ENCODE data around the gene MYLK. TPM values are rescaled to one million over a fixed set of nuclear protein-coding genes. Genes with fewer than 3 reads are reported as not detected.

Gene MYLK
- total and polyA plus RNA-seq, 4 donors = 17.1 to 158 (median 41.9) TPM

DNA sequence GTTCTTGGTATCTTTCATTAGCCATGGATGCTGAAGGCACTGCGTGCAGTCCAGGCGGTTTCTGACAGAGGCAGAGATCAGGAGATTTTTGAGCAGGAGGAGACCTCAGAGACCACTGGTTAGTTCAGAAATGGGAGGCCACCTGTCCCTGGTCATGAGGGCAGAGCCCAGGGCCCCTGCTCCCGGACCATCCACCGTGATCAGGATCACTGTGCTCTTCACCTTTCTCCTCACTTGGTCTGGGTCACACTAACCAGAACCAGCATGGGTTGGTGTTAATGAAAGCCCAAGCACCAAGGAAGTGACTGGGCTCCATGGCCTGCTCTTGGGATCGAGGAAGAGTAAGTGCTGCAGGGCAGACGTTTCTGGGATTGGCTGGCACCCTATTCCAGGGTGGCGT lies 257.3 kb downstream of the MYLK start (continued):
- TF ChIP-seq, protein P1, sequence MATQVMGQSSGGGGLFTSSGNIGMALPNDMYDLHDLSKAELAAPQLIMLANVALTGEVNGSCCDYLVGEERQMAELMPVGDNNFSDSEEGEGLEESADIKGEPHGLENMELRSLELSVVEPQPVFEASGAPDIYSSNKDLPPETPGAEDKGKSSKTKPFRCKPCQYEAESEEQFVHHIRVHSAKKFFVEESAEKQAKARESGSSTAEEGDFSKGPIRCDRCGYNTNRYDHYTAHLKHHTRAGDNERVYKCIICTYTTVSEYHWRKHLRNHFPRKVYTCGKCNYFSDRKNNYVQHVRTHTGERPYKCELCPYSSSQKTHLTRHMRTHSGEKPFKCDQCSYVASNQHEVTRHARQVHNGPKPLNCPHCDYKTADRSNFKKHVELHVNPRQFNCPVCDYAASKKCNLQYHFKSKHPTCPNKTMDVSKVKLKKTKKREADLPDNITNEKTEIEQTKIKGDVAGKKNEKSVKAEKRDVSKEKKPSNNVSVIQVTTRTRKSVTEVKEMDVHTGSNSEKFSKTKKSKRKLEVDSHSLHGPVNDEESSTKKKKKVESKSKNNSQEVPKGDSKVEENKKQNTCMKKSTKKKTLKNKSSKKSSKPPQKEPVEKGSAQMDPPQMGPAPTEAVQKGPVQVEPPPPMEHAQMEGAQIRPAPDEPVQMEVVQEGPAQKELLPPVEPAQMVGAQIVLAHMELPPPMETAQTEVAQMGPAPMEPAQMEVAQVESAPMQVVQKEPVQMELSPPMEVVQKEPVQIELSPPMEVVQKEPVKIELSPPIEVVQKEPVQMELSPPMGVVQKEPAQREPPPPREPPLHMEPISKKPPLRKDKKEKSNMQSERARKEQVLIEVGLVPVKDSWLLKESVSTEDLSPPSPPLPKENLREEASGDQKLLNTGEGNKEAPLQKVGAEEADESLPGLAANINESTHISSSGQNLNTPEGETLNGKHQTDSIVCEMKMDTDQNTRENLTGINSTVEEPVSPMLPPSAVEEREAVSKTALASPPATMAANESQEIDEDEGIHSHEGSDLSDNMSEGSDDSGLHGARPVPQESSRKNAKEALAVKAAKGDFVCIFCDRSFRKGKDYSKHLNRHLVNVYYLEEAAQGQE (IDR thresholded peaks at IDR 0.05) = no peak
- TF ChIP-seq RXRA (IDR thresholded peaks at IDR 0.05) = no peak
- no peak for TF ChIP-seq HNF4G (IDR thresholded peaks at IDR 0.05)

- no peak overlapping the region for H3K27ac ChIP-seq (ENCODE audit: low read depth in 1 of 2, low read length in 2 of 2)
- no peak overlapping the region for H3K4me3 ChIP-seq (ENCODE audit: low read depth in 1 of 3, low read length in 3 of 3)
- peaks cover 4 to 40% (median 22%) of the 10 kb centered on the region in 4 donors for H3K36me3 ChIP-seq (ENCODE audit: control insufficient read depth in 4 of 4, insufficient read depth in 3 of 4, low read depth in 1 of 4, low read length in 3 of 4)
- no peaks in the 10 kb centered on the region for H3K9me3 ChIP-seq (ENCODE audit: control insufficient read depth in 4 of 4, low read length in 3 of 4)
- TF ChIP-seq RXRA (IDR thresholded peaks at IDR 0.05) = no peak
- H3K27me3 ChIP-seq (ENCODE audit: control insufficient read depth in 4 of 4, insufficient read depth in 4 of 4, low read length in 3 of 4) = no peaks in the 10 kb centered on the region
- H3K4me1 ChIP-seq (ENCODE audit: control insufficient read depth in 4 of 4, insufficient read depth in 4 of 4, low read length in 3 of 4) = peaks cover 0 to 12% (median 5%) of the 10 kb centered on the region in 4 donors
- WGBS = 87% methylated on average over 1 of the region's 1 CpG
- DNase-seq (ENCODE audit: low spot score) = no peak
- H3K9ac ChIP-seq (ENCODE audit: low read depth in 1 of 2, low read length in 2 of 2) = no peak overlapping the region
Measured at GRCh38 chr3:123624302-123624701, 259.8 kb downstream of the MYLK start.

DNA sequence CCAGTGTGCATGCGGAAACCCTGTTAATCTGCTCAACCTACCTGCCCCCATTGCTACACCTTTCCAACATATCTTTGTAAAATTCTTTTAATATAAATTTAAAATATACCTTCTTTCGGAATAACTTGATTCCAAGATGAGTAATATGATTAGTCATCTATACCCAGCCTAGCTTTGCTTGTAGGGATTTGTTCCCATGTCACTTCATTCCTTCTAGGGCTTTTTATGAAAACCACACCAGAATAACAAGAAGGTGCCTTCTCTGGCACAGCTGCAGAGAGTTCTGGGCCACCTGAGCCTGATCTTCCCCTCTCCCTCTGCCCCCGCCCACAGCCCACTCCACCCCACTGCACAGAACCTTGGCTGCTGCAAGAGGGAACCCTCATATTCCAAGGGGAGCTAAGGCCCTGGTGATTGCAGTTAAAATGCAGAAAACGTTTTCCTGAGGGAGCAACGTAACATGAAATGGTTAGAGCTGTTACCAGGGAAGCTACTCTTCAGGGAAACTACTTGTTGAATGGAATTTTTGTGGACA lies 260.7 kb downstream of the MYLK start:
- Histone ChIP-seq H3K27me3 (ENCODE audit: control insufficient read depth in 4 of 4, insufficient read depth in 4 of 4, low read length in 3 of 4) (no peaks in the 10 kb centered on the region), H3K9ac (ENCODE audit: low read depth in 1 of 2, low read length in 2 of 2) (no peak overlapping the region), H3K9me3 (ENCODE audit: control insufficient read depth in 4 of 4, low read length in 3 of 4) (no peaks in the 10 kb centered on the region), H3K27ac (ENCODE audit: low read depth in 1 of 2, low read length in 2 of 2) (no peak overlapping the region), H3K4me1 (ENCODE audit: control insufficient read depth in 4 of 4, insufficient read depth in 4 of 4, low read length in 3 of 4) (peaks cover 0 to 12% (median 8%) of the 10 kb centered on the region in 4 donors), H3K36me3 (ENCODE audit: control insufficient read depth in 4 of 4, insufficient read depth in 3 of 4, low read depth in 1 of 4, low read length in 3 of 4) (peaks cover 4 to 36% (median 21%) of the 10 kb centered on the region in 4 donors), H3K4me3 (ENCODE audit: low read depth in 1 of 3, low read length in 3 of 3) (no peak overlapping the region)
- no peak for DNase-seq (ENCODE audit: low spot score)
- WGBS = 94% methylated on average over 5 of the region's 5 CpGs
- no peak for TF ChIP-seq RAD21 (IDR thresholded peaks at IDR 0.05)
- TF ChIP-seq FOXA1 (IDR thresholded peaks at IDR 0.05) = no peak
- TF ChIP-seq, protein P1 (IDR thresholded peaks at IDR 0.05) = no peak
- no peak for TF ChIP-seq FOXA2 (IDR thresholded peaks at IDR 0.05)
- no peak for TF ChIP-seq HNF4G (IDR thresholded peaks at IDR 0.05)
- TF ChIP-seq NR2F2 (IDR thresholded peaks at IDR 0.05) = no peak
- TF ChIP-seq YY1 (IDR thresholded peaks at IDR 0.05) = no peak
- TF ChIP-seq HNF4A (conservative IDR thresholded peaks at IDR 0.05) = no peak
- TF ChIP-seq, protein P2, sequence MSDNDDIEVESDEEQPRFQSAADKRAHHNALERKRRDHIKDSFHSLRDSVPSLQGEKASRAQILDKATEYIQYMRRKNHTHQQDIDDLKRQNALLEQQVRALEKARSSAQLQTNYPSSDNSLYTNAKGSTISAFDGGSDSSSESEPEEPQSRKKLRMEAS (IDR thresholded peaks at IDR 0.05) = no peak
- TF ChIP-seq JUND (IDR thresholded peaks at IDR 0.05) = no peak
- TF ChIP-seq, protein P3, sequence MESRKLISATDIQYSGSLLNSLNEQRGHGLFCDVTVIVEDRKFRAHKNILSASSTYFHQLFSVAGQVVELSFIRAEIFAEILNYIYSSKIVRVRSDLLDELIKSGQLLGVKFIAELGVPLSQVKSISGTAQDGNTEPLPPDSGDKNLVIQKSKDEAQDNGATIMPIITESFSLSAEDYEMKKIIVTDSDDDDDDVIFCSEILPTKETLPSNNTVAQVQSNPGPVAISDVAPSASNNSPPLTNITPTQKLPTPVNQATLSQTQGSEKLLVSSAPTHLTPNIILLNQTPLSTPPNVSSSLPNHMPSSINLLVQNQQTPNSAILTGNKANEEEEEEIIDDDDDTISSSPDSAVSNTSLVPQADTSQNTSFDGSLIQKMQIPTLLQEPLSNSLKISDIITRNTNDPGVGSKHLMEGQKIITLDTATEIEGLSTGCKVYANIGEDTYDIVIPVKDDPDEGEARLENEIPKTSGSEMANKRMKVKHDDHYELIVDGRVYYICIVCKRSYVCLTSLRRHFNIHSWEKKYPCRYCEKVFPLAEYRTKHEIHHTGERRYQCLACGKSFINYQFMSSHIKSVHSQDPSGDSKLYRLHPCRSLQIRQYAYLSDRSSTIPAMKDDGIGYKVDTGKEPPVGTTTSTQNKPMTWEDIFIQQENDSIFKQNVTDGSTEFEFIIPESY (IDR thresholded peaks at IDR 0.05) = no peak
- TF ChIP-seq SP1 (IDR thresholded peaks at IDR 0.05) = no peak
- no peak for TF ChIP-seq EGR1 (IDR thresholded peaks at IDR 0.05; ENCODE audit: low read depth in 2 of 2)
- TF ChIP-seq, protein P4, sequence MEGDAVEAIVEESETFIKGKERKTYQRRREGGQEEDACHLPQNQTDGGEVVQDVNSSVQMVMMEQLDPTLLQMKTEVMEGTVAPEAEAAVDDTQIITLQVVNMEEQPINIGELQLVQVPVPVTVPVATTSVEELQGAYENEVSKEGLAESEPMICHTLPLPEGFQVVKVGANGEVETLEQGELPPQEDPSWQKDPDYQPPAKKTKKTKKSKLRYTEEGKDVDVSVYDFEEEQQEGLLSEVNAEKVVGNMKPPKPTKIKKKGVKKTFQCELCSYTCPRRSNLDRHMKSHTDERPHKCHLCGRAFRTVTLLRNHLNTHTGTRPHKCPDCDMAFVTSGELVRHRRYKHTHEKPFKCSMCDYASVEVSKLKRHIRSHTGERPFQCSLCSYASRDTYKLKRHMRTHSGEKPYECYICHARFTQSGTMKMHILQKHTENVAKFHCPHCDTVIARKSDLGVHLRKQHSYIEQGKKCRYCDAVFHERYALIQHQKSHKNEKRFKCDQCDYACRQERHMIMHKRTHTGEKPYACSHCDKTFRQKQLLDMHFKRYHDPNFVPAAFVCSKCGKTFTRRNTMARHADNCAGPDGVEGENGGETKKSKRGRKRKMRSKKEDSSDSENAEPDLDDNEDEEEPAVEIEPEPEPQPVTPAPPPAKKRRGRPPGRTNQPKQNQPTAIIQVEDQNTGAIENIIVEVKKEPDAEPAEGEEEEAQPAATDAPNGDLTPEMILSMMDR (IDR thresholded peaks at IDR 0.05; ENCODE audit: low read depth, low read length, missing input control) = no peak
- no peak for TF ChIP-seq GABPA (IDR thresholded peaks at IDR 0.05 in 1 of 2, conservative IDR thresholded peaks at IDR 0.05 in 1 of 2)
- TF ChIP-seq, protein P5, sequence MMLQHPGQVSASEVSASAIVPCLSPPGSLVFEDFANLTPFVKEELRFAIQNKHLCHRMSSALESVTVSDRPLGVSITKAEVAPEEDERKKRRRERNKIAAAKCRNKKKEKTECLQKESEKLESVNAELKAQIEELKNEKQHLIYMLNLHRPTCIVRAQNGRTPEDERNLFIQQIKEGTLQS (IDR thresholded peaks at IDR 0.05) = no peak
- no peak for TF ChIP-seq RXRA (IDR thresholded peaks at IDR 0.05)

All from liver (tissue), 9 donors.